Gastroesophageal sphincter (tissue), 4 donors: ENCODE measurements around the gene SECTM1. TPM values are rescaled to one million over a fixed set of nuclear protein-coding genes. Genes with fewer than 3 reads are reported as not detected.

ENCODE experiments used
- ATAC-seq: fragments of 150-250 bp; one replicate; pipeline ENCODE4 v1.9.1; 2016; ENCODE audit warnings: mild to moderate bottlenecking, moderate library complexity
- H3K27ac ChIP-seq, 4 donors: fragments of 200-600 bp; sonication (generic) in 3 of 4; 1 replicate in 3 of 4; 2 replicates in 1 of 4; pipeline ENCODE4 v1.5.1; 2016 to 2019
- H3K27me3 ChIP-seq: fragments of 200-600 bp; sonication (generic); one replicate; pipeline ENCODE4 v1.5.1; 2019
- H3K36me3 ChIP-seq, 2 donors: fragments of 200-600 bp; sonication (generic); one replicate each; pipeline ENCODE4 v1.5.1; 2019; ENCODE audit warnings: control low read depth in 1 of 2
- H3K4me1 ChIP-seq, 3 donors: fragments of 200-600 bp; sonication (generic); 1 replicate in 2 of 3; 2 replicates in 1 of 3; pipeline ENCODE4 v1.5.1; 2016 to 2019; ENCODE audit warnings: control low read depth in 2 of 3
- H3K4me3 ChIP-seq, 2 donors: fragments of 200-600 bp; sonication (generic); one replicate each; pipeline ENCODE4 v1.5.1; 2019; ENCODE audit warnings: mild to moderate bottlenecking in 1 of 2, moderate library complexity in 1 of 2
- H3K9me3 ChIP-seq, 3 donors: fragments of 200-600 bp; sonication (generic); one replicate each; pipeline ENCODE4 v1.5.1; 2017 to 2019; ENCODE audit warnings: control low read depth in 2 of 3
- EP300 ChIP-seq: sonication (generic); formaldehyde crosslinking; IDR thresholded peaks from one replicate; pipeline ENCODE4 v1.6.1; 2017; ENCODE audit warnings: antibody characterized with exemption, mild to moderate bottlenecking
- POLR2A ChIP-seq, 2 donors: fragments of 450-650 bp; IDR thresholded peaks; one replicate each; pipeline ENCODE4 v1.6.1; 2017; ENCODE audit warnings: antibody characterized with exemption in 2 of 2, mild to moderate bottlenecking in 2 of 2, moderate library complexity in 1 of 2
- POLR2AphosphoS5 ChIP-seq: sonication (generic); formaldehyde crosslinking; IDR thresholded peaks from one replicate; pipeline ENCODE4 v1.6.1; 2017; ENCODE audit warnings: antibody characterized with exemption
- WGBS, 2 donors: methylation state at CpG; one replicate each; pipeline ENCODE4 v1.1.5; 2018; ENCODE audit warnings: low coverage in 1 of 2; 5-methylcytosine and 5-hydroxymethylcytosine counted together
- total RNA-seq, 4 donors: library from RNA; depleted of rRNA; stranded (reverse); fragments of >200 nt; gene quantifications; one replicate each; pipeline ENCODE4 v1.1.0, GENCODE V29; 2016
- TF ChIP-seq, protein P1 (sequence below), 4 experiments: fragments of 200-600 bp in 2 of 4; fragments of 450-650 bp in 2 of 4; sonication (generic) in 1 of 4; IDR thresholded peaks; one replicate each; pipeline ENCODE4 v1.5.1; 2017 to 2019; ENCODE audit warnings: antibody characterized with exemption in 4 of 4, mild to moderate bottlenecking in 2 of 4, moderate library complexity in 2 of 4

The SECTM1 gene
- total RNA-seq, 4 donors from 2014 or later = 6.1 to 22.3 (median 17.6) TPM

DNA sequence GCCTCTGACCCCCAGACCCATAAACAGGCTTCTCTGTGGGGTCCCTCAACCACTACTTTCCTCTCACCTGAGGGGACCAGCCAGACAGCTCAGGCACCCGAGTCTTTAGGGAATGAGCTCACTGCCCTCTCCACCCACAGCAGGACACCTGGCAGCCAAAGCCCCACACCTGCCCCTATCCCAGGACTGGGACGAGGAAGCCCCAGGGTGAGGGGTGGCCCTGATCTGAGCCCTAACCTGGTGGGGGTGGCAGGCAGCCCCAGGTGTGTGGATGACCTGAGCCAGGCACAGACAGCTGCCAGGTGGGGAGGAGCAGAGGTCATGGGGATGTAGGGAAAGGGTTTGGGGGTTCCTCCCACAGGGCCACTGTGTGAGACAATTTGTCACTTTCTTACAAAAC is 23.8 kb upstream of the SECTM1 start:
- Histone ChIP-seq H3K9me3 (no peaks in the 10 kb centered on the region), H3K36me3 (no peaks in the 10 kb centered on the region), H3K4me3 (no peak overlapping the region), H3K27ac (no peak overlapping the region), H3K27me3 (peaks cover 38% of the 10 kb centered on the region), H3K4me1 (peaks cover 0 to 13% (median 0%) of the 10 kb centered on the region in 3 donors)
- TF ChIP-seq, protein P1, sequence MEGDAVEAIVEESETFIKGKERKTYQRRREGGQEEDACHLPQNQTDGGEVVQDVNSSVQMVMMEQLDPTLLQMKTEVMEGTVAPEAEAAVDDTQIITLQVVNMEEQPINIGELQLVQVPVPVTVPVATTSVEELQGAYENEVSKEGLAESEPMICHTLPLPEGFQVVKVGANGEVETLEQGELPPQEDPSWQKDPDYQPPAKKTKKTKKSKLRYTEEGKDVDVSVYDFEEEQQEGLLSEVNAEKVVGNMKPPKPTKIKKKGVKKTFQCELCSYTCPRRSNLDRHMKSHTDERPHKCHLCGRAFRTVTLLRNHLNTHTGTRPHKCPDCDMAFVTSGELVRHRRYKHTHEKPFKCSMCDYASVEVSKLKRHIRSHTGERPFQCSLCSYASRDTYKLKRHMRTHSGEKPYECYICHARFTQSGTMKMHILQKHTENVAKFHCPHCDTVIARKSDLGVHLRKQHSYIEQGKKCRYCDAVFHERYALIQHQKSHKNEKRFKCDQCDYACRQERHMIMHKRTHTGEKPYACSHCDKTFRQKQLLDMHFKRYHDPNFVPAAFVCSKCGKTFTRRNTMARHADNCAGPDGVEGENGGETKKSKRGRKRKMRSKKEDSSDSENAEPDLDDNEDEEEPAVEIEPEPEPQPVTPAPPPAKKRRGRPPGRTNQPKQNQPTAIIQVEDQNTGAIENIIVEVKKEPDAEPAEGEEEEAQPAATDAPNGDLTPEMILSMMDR (IDR thresholded peaks at IDR 0.05) = no peak
- TF ChIP-seq POLR2AphosphoS5 (no peak), EP300 (no peak), POLR2A (IDR thresholded peaks at IDR 0.05) (no peak)
- WGBS, 2 donors = no CpG with 5 or more reads among the region's 2 CpGs
- ATAC-seq = no peak

DNA sequence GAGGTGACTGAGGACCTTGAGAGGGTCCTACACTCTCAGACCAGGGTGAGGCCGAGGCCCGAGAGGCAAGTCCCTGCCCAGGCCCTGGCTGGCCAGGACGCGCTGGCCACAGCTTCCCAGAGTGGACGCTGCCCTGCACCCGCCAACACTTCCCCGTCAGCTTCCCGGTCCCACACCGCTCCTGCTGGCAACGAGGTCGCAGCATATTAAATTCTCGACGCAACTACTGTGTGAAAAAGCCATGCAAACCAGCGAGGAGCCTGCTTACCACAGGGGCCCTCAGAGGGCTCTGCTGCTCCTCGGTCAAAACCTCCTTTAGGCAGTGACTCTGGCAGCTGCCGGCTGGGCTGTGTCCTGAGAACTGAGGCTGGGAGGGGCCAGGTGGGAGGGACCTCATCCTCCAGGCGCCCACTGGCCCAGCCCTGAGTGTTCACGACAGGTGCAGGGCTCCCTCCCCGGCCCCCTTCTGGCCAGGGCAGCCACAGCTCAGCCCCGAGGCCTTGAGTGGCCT is 23.3 kb upstream of the SECTM1 start:
- Histone ChIP-seq H3K36me3 (no peaks in the 10 kb centered on the region), H3K9me3 (no peaks in the 10 kb centered on the region), H3K4me3 (no peak overlapping the region), H3K27ac (no peak overlapping the region), H3K4me1 (peaks cover 0 to 16% (median 0%) of the 10 kb centered on the region in 3 donors), H3K27me3 (peaks cover 38% of the 10 kb centered on the region)
- TF ChIP-seq POLR2AphosphoS5 (no peak), EP300 (no peak), POLR2A (IDR thresholded peaks at IDR 0.05) (no peak)
- TF ChIP-seq, protein P1 (IDR thresholded peaks at IDR 0.05) = no peak
- no peak for ATAC-seq
- WGBS, 2 donors = 31% methylated on average over 5 of the region's 20 CpGs; no CpG with 5 or more reads in 1 of the 2 donors

DNA sequence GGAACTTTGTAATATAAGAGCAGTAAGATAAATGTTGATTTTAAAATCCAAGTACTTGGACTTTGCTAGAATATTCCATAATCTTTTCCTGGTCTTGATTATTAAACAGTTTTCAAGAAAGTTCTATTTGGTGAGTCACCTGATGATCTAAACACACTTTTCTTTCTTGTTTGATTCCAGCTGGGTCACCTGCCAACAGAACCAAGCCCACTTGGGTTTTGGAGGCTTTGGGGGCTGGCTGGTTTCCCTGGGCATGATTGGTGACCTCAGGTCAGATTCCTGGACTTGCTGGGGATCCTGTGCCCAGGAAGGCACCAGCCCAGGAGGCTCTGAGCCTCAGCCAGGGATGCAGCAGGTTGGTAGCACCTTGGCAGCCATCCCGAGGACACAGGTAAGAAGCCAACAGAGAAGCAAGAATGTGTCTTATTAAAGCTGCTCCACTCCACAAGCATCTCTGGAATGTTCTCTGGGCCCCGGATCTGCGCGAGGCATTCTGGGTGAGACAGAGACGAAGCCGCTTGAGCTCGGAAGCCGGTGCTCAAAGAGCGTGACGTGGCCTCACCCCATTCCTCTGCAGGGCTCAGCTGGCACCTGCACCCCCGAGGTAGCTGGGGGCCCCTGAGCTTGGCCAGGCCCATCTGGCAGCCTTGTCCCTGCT is 22.3 kb upstream of the SECTM1 start:
- Histone ChIP-seq H3K4me3 (no peak overlapping the region), H3K4me1 (peaks cover 0 to 21% (median 0%) of the 10 kb centered on the region in 3 donors), H3K27me3 (peaks cover 45% of the 10 kb centered on the region), H3K36me3 (no peaks in the 10 kb centered on the region), H3K9me3 (no peaks in the 10 kb centered on the region), H3K27ac (no peak overlapping the region)
- TF ChIP-seq, protein P1 (IDR thresholded peaks at IDR 0.05) = no peak
- no peak for TF ChIP-seq POLR2A (IDR thresholded peaks at IDR 0.05)
- no peak for TF ChIP-seq EP300
- no peak for TF ChIP-seq POLR2AphosphoS5
- 58% methylated on average over 5 of the region's 11 CpGs; no CpG with 5 or more reads in 1 of the 2 donors for WGBS, 2 donors
- no peak for ATAC-seq

- Histone ChIP-seq H3K27ac (no peak overlapping the region), H3K27me3 (peaks cover 52% of the 10 kb centered on the region), H3K4me3 (no peak overlapping the region), H3K36me3 (no peaks in the 10 kb centered on the region), H3K4me1 (peaks cover 0 to 21% (median 0%) of the 10 kb centered on the region in 3 donors), H3K9me3 (no peaks in the 10 kb centered on the region)
- TF ChIP-seq, protein P1 (IDR thresholded peaks at IDR 0.05) = no peak
- TF ChIP-seq POLR2AphosphoS5 = no peak
- no peak for TF ChIP-seq EP300
- TF ChIP-seq POLR2A (IDR thresholded peaks at IDR 0.05) = no peak
- 74 to 90% methylated on average over 3 of the region's 7 CpGs for WGBS, 2 donors
- ATAC-seq = no peak
These were observed 21.3 kb upstream of the SECTM1 start for GRCh38 chr17:82354804-82355308.

DNA sequence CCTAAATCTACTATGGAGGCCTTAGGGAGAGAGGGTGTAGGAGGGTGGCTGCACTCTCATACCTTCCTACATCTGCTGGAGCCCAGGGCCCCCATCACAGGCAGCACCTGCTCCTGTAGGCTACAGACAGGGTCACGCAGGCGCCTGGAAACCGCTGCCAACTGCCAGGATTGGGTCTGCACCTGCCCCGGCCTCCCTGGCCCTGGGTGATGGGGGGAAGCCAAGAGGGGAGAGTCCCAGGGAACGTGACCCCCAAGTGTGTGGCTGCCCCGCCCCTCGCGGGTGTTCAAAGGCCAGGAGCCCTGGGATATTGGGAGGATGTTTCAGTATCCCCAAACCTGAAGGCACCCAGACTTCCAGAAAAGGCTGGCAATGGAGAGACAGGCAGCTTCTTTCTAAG is 19.9 kb upstream of the SECTM1 start:
- ATAC-seq = no peak

More for the DNA sequence above, 19.9 kb upstream of the SECTM1 start:
- no peaks in the 10 kb centered on the region for H3K36me3 ChIP-seq
- WGBS, 2 donors = no CpG with 5 or more reads among the region's 8 CpGs
- no peak overlapping the region for H3K27ac ChIP-seq
- peaks cover 0 to 21% (median 0%) of the 10 kb centered on the region in 3 donors for H3K4me1 ChIP-seq
- peaks cover 40% of the 10 kb centered on the region for H3K27me3 ChIP-seq
- no peaks in the 10 kb centered on the region for H3K9me3 ChIP-seq
- no peak overlapping the region for H3K4me3 ChIP-seq
- TF ChIP-seq EP300 = no peak
- TF ChIP-seq POLR2A (IDR thresholded peaks at IDR 0.05) = no peak
- no peak for TF ChIP-seq POLR2AphosphoS5
- TF ChIP-seq, protein P1 (IDR thresholded peaks at IDR 0.05) = no peak
